GM12878 (cell line): ENCODE measurements around the gene SYN1. TPM values are rescaled to one million over a fixed set of nuclear protein-coding genes. Genes with fewer than 3 reads are reported as not detected.
A peak's percentile ranks its signal among the peaks of the same experiment; 100 is the strongest.

Source experiments
- CHD4 ChIP-seq: fragments of 200-600 bp; sonication (generic); IDR thresholded peaks from 2 replicates; pipeline ENCODE4 v1.6.1; 2016; ENCODE audit warnings: mild to moderate bottlenecking
- EGR1 ChIP-seq, 2 experiments: IDR thresholded peaks; 1 replicate in 1 of 2; 2 replicates in 1 of 2; pipeline ENCODE4 v1.6.1; 2011 to 2012; ENCODE audit warnings: low read depth in 2 of 2, low read length in 2 of 2, borderline replicate concordance in 1 of 2, mild to moderate bottlenecking in 1 of 2, moderate library complexity in 1 of 2
- EP300 ChIP-seq, 2 experiments: fragments of 150-350 bp in 1 of 2; IDR thresholded peaks; 2 replicates each; pipeline ENCODE4 v1.6.1; 2011 to 2012; ENCODE audit warnings: low read depth in 2 of 2, low read length in 2 of 2, borderline replicate concordance in 1 of 2, improper control_type of control experiment in 1 of 2, inconsistent platforms in 1 of 2; ENCODE audit not compliant: control insufficient read depth in 1 of 2
- HDAC2 ChIP-seq: fragments of 200-600 bp; sonication (generic); IDR thresholded peaks from 2 replicates; pipeline ENCODE4 v1.6.1; 2017
- HDGF ChIP-seq: fragments of 450-650 bp; IDR thresholded peaks from 2 replicates; pipeline ENCODE4 v1.6.1; 2016; ENCODE audit warnings: antibody characterized with exemption
- JUND ChIP-seq: IDR thresholded peaks from 2 replicates; pipeline ENCODE4 v1.6.1; 2012; ENCODE audit warnings: low read depth, mild to moderate bottlenecking, low read length, improper control_type of control experiment, moderate library complexity
- MEF2B ChIP-seq: fragments of 450-650 bp; IDR thresholded peaks from 2 replicates; pipeline ENCODE4 v1.6.1; 2018; ENCODE audit warnings: mild to moderate bottlenecking, moderate library complexity; ENCODE audit not compliant: partially characterized antibody, poor library complexity, severe bottlenecking
- NFYA ChIP-seq: IDR thresholded peaks from 2 replicates; pipeline ENCODE4 v1.6.1; 2011; ENCODE audit warnings: low read depth, mild to moderate bottlenecking, low read length, improper control_type of control experiment, borderline replicate concordance
- NFYB ChIP-seq: IDR thresholded peaks from 2 replicates; pipeline ENCODE4 v1.6.1; 2011; ENCODE audit warnings: low read depth, mild to moderate bottlenecking, low read length, improper control_type of control experiment, moderate library complexity; ENCODE audit not compliant: insufficient read depth
- RCOR1 ChIP-seq: conservative IDR thresholded peaks from 2 replicates; pipeline ENCODE4 v1.6.1; 2012; ENCODE audit warnings: low read depth, low read length, improper control_type of control experiment
- SIN3A ChIP-seq: IDR thresholded peaks from 2 replicates; pipeline ENCODE4 v1.6.1; 2012; ENCODE audit warnings: low read depth, low read length, improper control_type of control experiment
- SMC3 ChIP-seq: IDR thresholded peaks from 2 replicates; pipeline ENCODE4 v1.6.1; 2011; ENCODE audit warnings: low read length, improper control_type of control experiment, borderline replicate concordance
- SP1 ChIP-seq: IDR thresholded peaks from one replicate; pipeline ENCODE4 v1.6.1; 2011; ENCODE audit warnings: low read depth, low read length
- SUPT20H ChIP-seq: IDR thresholded peaks from 2 replicates; pipeline ENCODE4 v1.6.1; 2011; ENCODE audit warnings: low read depth, mild to moderate bottlenecking, low read length, moderate library complexity, borderline replicate concordance; ENCODE audit not compliant: control insufficient read depth
- TCF7 ChIP-seq: IDR thresholded peaks from 2 replicates; pipeline ENCODE4 v1.6.1; 2014; ENCODE audit warnings: antibody characterized with exemption, borderline replicate concordance
- ZSCAN29 ChIP-seq: fragments of 450-650 bp; IDR thresholded peaks from 2 replicates; pipeline ENCODE4 v1.6.1; 2017; ENCODE audit warnings: mild to moderate bottlenecking, moderate library complexity
- polyA plus RNA-seq, 11 experiments: library from polyadenylated mRNA; depleted of rRNA in 4 of 11; unstranded in 6 of 11; stranded (reverse) in 5 of 11; fragments of >200 nt; fragmentation: Nextera tagmentation in 4 of 11; fragmentation: Illumina TruSeq in 1 of 11; extraction: Ambion mirVana in 4 of 11; extraction: Trizol in 1 of 11; gene quantifications; 1 replicate in 1 of 11; 2 replicates in 10 of 11; pipeline versions ENCODE4 v1.2.1 to v1.2.3, GENCODE V29; 2011 to 2016; ENCODE audit warnings: inconsistent platforms in 2 of 11, missing spikeins in 2 of 11, low read depth in 1 of 11
- total RNA-seq, 4 experiments: library from RNA; depleted of rRNA in 3 of 4; stranded (reverse); fragments of >200 nt in 3 of 4; fragmentation: Illumina TruSeq in 1 of 4; extraction: Trizol in 1 of 4; gene quantifications; 2 replicates each; pipeline versions ENCODE4 v1.2.1 to v1.2.3, GENCODE V29; 2013 to 2021
- TF ChIP-seq, protein P1 (sequence below): IDR thresholded peaks from 2 replicates; pipeline ENCODE4 v1.6.1; 2011; ENCODE audit warnings: borderline replicate concordance, low read depth, mild to moderate bottlenecking, moderate library complexity, low read length; ENCODE audit not compliant: insufficient read depth, poor library complexity, severe bottlenecking
- TF ChIP-seq, protein P2 (sequence below): fragments of 450-650 bp; formaldehyde crosslinking; IDR thresholded peaks from 2 replicates; pipeline ENCODE4 v1.4.0; 2020; ENCODE audit warnings: mild to moderate bottlenecking, moderate library complexity
- TF ChIP-seq, protein P3 (sequence below): fragments of 450-650 bp; formaldehyde crosslinking; IDR thresholded peaks from 2 replicates; pipeline ENCODE4 v1.5.0; 2022; ENCODE audit warnings: mild to moderate bottlenecking, missing genetic modification characterization

The SYN1 gene
- total and polyA plus RNA-seq, 10 of the 15 experiments (the other 5 are each of a cell fraction or from before 2014, with no cell fraction given): 0.09 to 0.57 (median 0.16) TPM; not detected in 3

DNA sequence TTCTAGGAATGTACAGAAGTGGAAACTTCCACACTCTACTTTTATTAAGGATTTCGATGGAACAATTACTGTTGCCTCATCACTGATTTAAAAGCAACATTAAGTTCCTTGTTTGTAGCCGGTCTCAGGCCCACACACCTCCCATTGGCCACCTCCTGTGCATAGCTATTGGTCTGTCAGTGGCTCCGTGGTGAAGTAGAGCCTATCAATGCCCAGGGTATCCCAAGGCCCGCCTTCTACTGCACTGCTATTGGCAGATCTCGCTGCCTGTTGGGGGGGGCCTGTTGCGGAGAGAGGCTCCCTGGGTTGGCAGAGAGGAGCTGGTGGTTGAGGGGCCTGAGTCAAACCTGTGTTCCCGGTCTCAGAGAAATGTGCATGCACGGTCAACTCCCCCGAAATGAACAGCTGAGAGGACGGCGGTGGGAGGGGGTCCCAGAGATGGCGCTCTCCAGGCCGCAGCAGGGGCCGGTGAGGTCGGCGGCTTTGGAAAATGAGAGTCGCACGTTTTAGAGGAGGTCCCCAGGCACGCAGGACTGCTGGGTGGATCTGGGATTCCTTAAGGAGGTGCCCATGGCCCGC lies 63.5 kb downstream of the SYN1 start (continued):
- TF ChIP-seq, protein P1, sequence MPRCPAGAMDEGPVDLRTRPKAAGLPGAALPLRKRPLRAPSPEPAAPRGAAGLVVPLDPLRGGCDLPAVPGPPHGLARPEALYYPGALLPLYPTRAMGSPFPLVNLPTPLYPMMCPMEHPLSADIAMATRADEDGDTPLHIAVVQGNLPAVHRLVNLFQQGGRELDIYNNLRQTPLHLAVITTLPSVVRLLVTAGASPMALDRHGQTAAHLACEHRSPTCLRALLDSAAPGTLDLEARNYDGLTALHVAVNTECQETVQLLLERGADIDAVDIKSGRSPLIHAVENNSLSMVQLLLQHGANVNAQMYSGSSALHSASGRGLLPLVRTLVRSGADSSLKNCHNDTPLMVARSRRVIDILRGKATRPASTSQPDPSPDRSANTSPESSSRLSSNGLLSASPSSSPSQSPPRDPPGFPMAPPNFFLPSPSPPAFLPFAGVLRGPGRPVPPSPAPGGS: no peak
- TF ChIP-seq RCOR1 (no peak), SP1 (peak; percentile 96), CHD4 (no peak), TCF7 (no peak), JUND (no peak), SMC3 (no peak), ZSCAN29 (no peak), EGR1 (IDR thresholded peaks at IDR 0.05; ENCODE audit: borderline replicate concordance in 1 of 2, low read depth in 2 of 2, low read length in 2 of 2) (peak in 1 of 2 experiments; percentile 10; a peak in 1 of 3 replicates), HDAC2 (no peak), NFYA (peak; percentile 59; the same call in 1 of the 2 replicates), SUPT20H (no peak), EP300 (IDR thresholded peaks at IDR 0.05; ENCODE audit: borderline replicate concordance in 1 of 2, control insufficient read depth in 1 of 2, low read depth in 2 of 2, low read length in 2 of 2) (no peak), SIN3A (no peak), HDGF (no peak), NFYB (peak; percentile 98), MEF2B (no peak)
- TF ChIP-seq, protein P2, sequence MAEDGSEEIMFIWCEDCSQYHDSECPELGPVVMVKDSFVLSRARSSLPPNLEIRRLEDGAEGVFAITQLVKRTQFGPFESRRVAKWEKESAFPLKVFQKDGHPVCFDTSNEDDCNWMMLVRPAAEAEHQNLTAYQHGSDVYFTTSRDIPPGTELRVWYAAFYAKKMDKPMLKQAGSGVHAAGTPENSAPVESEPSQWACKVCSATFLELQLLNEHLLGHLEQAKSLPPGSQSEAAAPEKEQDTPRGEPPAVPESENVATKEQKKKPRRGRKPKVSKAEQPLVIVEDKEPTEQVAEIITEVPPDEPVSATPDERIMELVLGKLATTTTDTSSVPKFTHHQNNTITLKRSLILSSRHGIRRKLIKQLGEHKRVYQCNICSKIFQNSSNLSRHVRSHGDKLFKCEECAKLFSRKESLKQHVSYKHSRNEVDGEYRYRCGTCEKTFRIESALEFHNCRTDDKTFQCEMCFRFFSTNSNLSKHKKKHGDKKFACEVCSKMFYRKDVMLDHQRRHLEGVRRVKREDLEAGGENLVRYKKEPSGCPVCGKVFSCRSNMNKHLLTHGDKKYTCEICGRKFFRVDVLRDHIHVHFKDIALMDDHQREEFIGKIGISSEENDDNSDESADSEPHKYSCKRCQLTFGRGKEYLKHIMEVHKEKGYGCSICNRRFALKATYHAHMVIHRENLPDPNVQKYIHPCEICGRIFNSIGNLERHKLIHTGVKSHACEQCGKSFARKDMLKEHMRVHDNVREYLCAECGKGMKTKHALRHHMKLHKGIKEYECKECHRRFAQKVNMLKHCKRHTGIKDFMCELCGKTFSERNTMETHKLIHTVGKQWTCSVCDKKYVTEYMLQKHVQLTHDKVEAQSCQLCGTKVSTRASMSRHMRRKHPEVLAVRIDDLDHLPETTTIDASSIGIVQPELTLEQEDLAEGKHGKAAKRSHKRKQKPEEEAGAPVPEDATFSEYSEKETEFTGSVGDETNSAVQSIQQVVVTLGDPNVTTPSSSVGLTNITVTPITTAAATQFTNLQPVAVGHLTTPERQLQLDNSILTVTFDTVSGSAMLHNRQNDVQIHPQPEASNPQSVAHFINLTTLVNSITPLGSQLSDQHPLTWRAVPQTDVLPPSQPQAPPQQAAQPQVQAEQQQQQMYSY: no peak
- TF ChIP-seq, protein P3, sequence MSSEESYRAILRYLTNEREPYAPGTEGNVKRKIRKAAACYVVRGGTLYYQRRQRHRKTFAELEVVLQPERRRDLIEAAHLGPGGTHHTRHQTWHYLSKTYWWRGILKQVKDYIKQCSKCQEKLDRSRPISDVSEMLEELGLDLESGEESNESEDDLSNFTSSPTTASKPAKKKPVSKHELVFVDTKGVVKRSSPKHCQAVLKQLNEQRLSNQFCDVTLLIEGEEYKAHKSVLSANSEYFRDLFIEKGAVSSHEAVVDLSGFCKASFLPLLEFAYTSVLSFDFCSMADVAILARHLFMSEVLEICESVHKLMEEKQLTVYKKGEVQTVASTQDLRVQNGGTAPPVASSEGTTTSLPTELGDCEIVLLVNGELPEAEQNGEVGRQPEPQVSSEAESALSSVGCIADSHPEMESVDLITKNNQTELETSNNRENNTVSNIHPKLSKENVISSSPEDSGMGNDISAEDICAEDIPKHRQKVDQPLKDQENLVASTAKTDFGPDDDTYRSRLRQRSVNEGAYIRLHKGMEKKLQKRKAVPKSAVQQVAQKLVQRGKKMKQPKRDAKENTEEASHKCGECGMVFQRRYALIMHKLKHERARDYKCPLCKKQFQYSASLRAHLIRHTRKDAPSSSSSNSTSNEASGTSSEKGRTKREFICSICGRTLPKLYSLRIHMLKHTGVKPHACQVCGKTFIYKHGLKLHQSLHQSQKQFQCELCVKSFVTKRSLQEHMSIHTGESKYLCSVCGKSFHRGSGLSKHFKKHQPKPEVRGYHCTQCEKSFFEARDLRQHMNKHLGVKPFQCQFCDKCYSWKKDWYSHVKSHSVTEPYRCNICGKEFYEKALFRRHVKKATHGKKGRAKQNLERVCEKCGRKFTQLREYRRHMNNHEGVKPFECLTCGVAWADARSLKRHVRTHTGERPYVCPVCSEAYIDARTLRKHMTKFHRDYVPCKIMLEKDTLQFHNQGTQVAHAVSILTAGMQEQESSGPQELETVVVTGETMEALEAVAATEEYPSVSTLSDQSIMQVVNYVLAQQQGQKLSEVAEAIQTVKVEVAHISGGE: no peak
